Stomach (tissue), 4 donors: ENCODE data around the gene TANGO2.

Experiments
- EP300 ChIP-seq: sonication (generic); formaldehyde crosslinking; IDR thresholded peaks from one replicate; pipeline ENCODE4 v1.6.1; 2017; ENCODE audit warnings: antibody characterized with exemption
- POLR2A ChIP-seq, 4 donors: fragments of 450-650 bp; IDR thresholded peaks; one replicate each; pipeline ENCODE4 v1.6.1; 2016; ENCODE audit warnings: antibody characterized with exemption in 4 of 4, control low read depth in 2 of 4, mild to moderate bottlenecking in 1 of 4, moderate library complexity in 1 of 4
- POLR2AphosphoS5 ChIP-seq, 3 donors: sonication (generic); formaldehyde crosslinking; IDR thresholded peaks; one replicate each; pipeline ENCODE4 v1.6.1; 2016; ENCODE audit warnings: antibody characterized with exemption in 3 of 3
- TF ChIP-seq, protein P1 (sequence below), 7 experiments: fragments of 450-650 bp in 4 of 7; fragments of 200-600 bp in 3 of 7; sonication (generic) in 3 of 7; IDR thresholded peaks; one replicate each; pipeline ENCODE4 v1.5.1; 2016 to 2019; ENCODE audit warnings: antibody characterized with exemption in 7 of 7, control low read depth in 2 of 7, mild to moderate bottlenecking in 1 of 7

DNA sequence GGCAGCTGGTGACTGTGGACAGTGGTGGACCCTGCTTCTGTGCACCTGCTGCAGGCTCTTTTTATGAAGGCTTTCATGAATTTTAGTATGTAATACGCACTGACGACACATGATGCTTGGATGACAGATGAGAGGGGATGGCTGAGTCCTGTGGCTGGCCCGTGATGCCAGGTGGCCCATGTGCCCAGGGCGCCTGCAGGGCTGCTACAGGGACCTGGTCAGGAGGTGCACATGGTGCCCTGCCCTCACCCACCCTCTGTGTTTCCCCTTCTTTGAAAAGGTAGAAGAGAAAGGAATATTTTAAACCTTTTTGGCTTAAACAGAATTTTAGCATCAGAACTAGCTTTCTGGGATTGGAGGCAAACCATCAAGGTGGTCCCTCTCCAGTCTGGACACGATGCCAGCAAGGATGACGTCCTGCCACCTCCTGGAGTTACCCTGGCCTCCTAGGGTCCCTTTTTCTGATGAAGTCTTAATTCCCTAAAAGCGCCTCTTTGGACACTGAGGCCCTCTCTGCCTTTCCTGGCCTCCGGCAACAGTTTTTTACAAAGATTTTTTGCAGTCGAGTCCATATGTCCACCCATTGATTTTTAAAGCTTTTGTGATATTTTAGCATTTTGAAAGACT lies 89.6 kb downstream of the TANGO2 start:
- TF ChIP-seq, protein P1, sequence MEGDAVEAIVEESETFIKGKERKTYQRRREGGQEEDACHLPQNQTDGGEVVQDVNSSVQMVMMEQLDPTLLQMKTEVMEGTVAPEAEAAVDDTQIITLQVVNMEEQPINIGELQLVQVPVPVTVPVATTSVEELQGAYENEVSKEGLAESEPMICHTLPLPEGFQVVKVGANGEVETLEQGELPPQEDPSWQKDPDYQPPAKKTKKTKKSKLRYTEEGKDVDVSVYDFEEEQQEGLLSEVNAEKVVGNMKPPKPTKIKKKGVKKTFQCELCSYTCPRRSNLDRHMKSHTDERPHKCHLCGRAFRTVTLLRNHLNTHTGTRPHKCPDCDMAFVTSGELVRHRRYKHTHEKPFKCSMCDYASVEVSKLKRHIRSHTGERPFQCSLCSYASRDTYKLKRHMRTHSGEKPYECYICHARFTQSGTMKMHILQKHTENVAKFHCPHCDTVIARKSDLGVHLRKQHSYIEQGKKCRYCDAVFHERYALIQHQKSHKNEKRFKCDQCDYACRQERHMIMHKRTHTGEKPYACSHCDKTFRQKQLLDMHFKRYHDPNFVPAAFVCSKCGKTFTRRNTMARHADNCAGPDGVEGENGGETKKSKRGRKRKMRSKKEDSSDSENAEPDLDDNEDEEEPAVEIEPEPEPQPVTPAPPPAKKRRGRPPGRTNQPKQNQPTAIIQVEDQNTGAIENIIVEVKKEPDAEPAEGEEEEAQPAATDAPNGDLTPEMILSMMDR (IDR thresholded peaks at IDR 0.05), result no peak
- TF ChIP-seq POLR2AphosphoS5 (IDR thresholded peaks at IDR 0.05) (no peak), EP300 (no peak), POLR2A (IDR thresholded peaks at IDR 0.05) (no peak)
